B cell (primary cell): ENCODE results near the gene CAMSAP2. TPM values are rescaled to one million over a fixed set of nuclear protein-coding genes. Genes with fewer than 3 reads are reported as not detected.

Experiments
- ATAC-seq: fragments of 200-7000 bp; cut with Tn5 transposase; one replicate; pipeline ENCODE4 v1.10.0; 2021; ENCODE audit warnings: low read depth, mild to moderate bottlenecking, moderate number of reproducible peaks, moderate library complexity
- CTCF ChIA-PET: fragments of 350-600 bp; sonication (Branson Sonifier 250); formaldehyde crosslinking; loops from one replicate; lab custom pipeline; 2021; ENCODE audit warnings: antibody characterized with exemption, inconsistent platforms; lab: Charles Lee
- POLR2A ChIA-PET: fragments of 350-600 bp; sonication (Branson Sonifier 250); formaldehyde crosslinking; loops from one replicate; lab custom pipeline; 2021; ENCODE audit warnings: antibody characterized with exemption; lab: Charles Lee
- DNase-seq: peaks from one replicate; pipeline ENCODE4 v3.0.0; 2013
- H2AFZ ChIP-seq: 2 replicates; pipeline ENCODE4 v1.6.1; 2012; ENCODE audit warnings: mild to moderate bottlenecking, low read depth, low read length; ENCODE audit not compliant: insufficient read depth, poor library complexity, severe bottlenecking
- H3K27ac ChIP-seq, 2 donors: 1 replicate in 1 of 2; 2 replicates in 1 of 2; pipeline ENCODE4 v1.5.1; 2012 to 2013; ENCODE audit warnings: low read length in 2 of 2, mild to moderate bottlenecking in 2 of 2, moderate library complexity in 1 of 2
- H3K27me3 ChIP-seq, 4 experiments: fragments of 200-600 bp in 1 of 4; sonication (generic) in 1 of 4; replicated peaks in 1 of 4; 1 replicate in 2 of 4; 2 replicates in 2 of 4; pipeline versions ENCODE4 v1.6.1 to v1.7.0; 2013 to 2016; ENCODE audit warnings: low read length in 3 of 4, mild to moderate bottlenecking in 2 of 4, mixed read lengths in 1 of 4, moderate library complexity in 1 of 4; ENCODE audit not compliant: insufficient read depth in 4 of 4, control insufficient read depth in 3 of 4; ENCODE audit errors: control extremely low read depth in 1 of 4
- H3K36me3 ChIP-seq, 2 experiments: replicated peaks in 1 of 2; 1 replicate in 1 of 2; 2 replicates in 1 of 2; pipeline versions ENCODE4 v1.6.1 to v1.7.1; 2013; ENCODE audit warnings: low read length in 1 of 2; ENCODE audit not compliant: insufficient read depth in 2 of 2, control insufficient read depth in 1 of 2; ENCODE audit errors: control extremely low read depth in 1 of 2, extremely low read depth in 1 of 2
- H3K4me1 ChIP-seq, 2 donors: fragments of 200-600 bp in 1 of 2; sonication (generic) in 1 of 2; 1 replicate in 1 of 2; 2 replicates in 1 of 2; pipeline versions ENCODE4 v1.5.1 to v1.6.1; 2013 to 2017; ENCODE audit warnings: low read length in 2 of 2; ENCODE audit not compliant: control insufficient read depth in 2 of 2, insufficient read depth in 2 of 2
- H3K4me2 ChIP-seq: replicated peaks from 2 replicates; pipeline ENCODE3; 2012; ENCODE audit warnings: mild to moderate bottlenecking, low read depth, low read length; ENCODE audit not compliant: poor library complexity, severe bottlenecking
- H3K4me3 ChIP-seq, 5 experiments: fragments of 200-600 bp in 1 of 5; sonication (generic) in 1 of 5; 1 replicate in 3 of 5; 2 replicates in 2 of 5; pipeline versions ENCODE4 v1.5.1 to v1.7.0; 2011 to 2016; ENCODE audit warnings: low read length in 4 of 5, mild to moderate bottlenecking in 4 of 5, low read depth in 2 of 5, control low read depth in 1 of 5, moderate library complexity in 1 of 5; ENCODE audit not compliant: insufficient read depth in 1 of 5; ENCODE audit errors: control extremely low read depth in 1 of 5, extremely low read depth in 1 of 5
- H3K79me2 ChIP-seq: fragments of 200-600 bp; sonication (generic); one replicate; pipeline ENCODE4 v1.6.0; 2016; ENCODE audit warnings: low read length; ENCODE audit not compliant: control insufficient read depth, insufficient read depth
- H3K9ac ChIP-seq: fragments of 200-600 bp; sonication (generic); 2 replicates; pipeline ENCODE4 v1.6.1; 2017; ENCODE audit warnings: mild to moderate bottlenecking, low read length, moderate library complexity
- H3K9me3 ChIP-seq, 3 donors: one replicate each; pipeline versions ENCODE4 v1.6.1 to v1.7.1; 2013; ENCODE audit warnings: low read length in 2 of 3; ENCODE audit not compliant: control insufficient read depth in 2 of 3, insufficient read depth in 1 of 3; ENCODE audit errors: control extremely low read depth in 1 of 3
- H4K20me1 ChIP-seq: 2 replicates; pipeline ENCODE4 v1.6.0; 2012; ENCODE audit warnings: mild to moderate bottlenecking, low read length; ENCODE audit not compliant: insufficient read depth, control insufficient read depth, poor library complexity, severe bottlenecking
- H3K27ac Mint-ChIP-seq: one replicate; pipeline ENCODE4 v1.8.0; 2021; ENCODE audit warnings: mixed read lengths
- H3K27me3 Mint-ChIP-seq: one replicate; pipeline ENCODE4 v1.8.0; 2021; ENCODE audit warnings: mixed read lengths
- H3K4me1 Mint-ChIP-seq: one replicate; pipeline ENCODE4 v1.8.0; 2021; ENCODE audit warnings: mixed read lengths
- H3K4me3 Mint-ChIP-seq: one replicate; pipeline ENCODE4 v1.8.0; 2021; ENCODE audit warnings: mixed read lengths
- H3K9me3 Mint-ChIP-seq: one replicate; pipeline ENCODE4 v1.8.0; 2022; ENCODE audit warnings: mixed read lengths; ENCODE audit not compliant: insufficient read depth
- CTCF ChIP-seq: fragments of 200-600 bp; IDR thresholded peaks from one replicate; pipeline ENCODE4 v1.8.0; 2022; ENCODE audit warnings: antibody characterized with exemption, mild to moderate bottlenecking
- EZH2 ChIP-seq: IDR thresholded peaks from 2 replicates; pipeline ENCODE4 v1.6.1; 2012; ENCODE audit warnings: borderline replicate concordance, low read depth, mild to moderate bottlenecking, moderate library complexity, low read length; ENCODE audit not compliant: insufficient read depth, poor library complexity, severe bottlenecking
- WGBS: methylation state at CpG from one replicate; pipeline ENCODE4 v1.1.5; 2013; ENCODE audit warnings: missing lambda C conversion rate; ENCODE audit not compliant: insufficient coverage; 5-methylcytosine and 5-hydroxymethylcytosine counted together
- intact Hi-C: fragments of 100-400 bp; cut with micrococcal nuclease; formaldehyde crosslinking; loops from one replicate; pipeline ENCODE4 v1.10.0; 2022
- polyA plus RNA-seq: library from polyadenylated mRNA; depleted of rRNA; stranded (reverse); fragments of >200 nt; gene quantifications from 2 replicates; pipeline ENCODE4 v1.2.3, GENCODE V29; 2012
- total RNA-seq, 2 donors: library from RNA; stranded (reverse); fragments of 120-200 nt in 1 of 2; gene quantifications; 1 replicate in 1 of 2; 2 replicates in 1 of 2; pipeline versions ENCODE4 v1.2.3 to v1.2.4, GENCODE V29; 2013 to 2022

The CAMSAP2 gene
- total and polyA plus RNA-seq, 2 donors (not counting 1 experiment from before 2014, with no cell fraction given) = 0.10 to 2.1 TPM

GRCh38 chr1:200704986-200705500 is 33.6 kb upstream of the CAMSAP2 start:
- Mint-ChIP-seq H3K27ac (no peak overlapping the region), H3K4me3 (no peak overlapping the region), H3K27me3 (no peaks in the 10 kb centered on the region), H3K9me3 (no peaks in the 10 kb centered on the region), H3K4me1 (no peaks in the 10 kb centered on the region)
- Histone ChIP-seq H3K9ac (no peak overlapping the region), H4K20me1 (no peaks in the 10 kb centered on the region), H3K79me2 (no peaks in the 10 kb centered on the region), H3K4me2 (no peak overlapping the region), H3K9me3 (no peaks in the 10 kb centered on the region), H3K4me3 (no peak overlapping the region), H3K36me3 (no peaks in the 10 kb centered on the region), H3K27me3 (no peaks in the 10 kb centered on the region), H2AFZ (no peak overlapping the region), H3K4me1 (no peaks in the 10 kb centered on the region), H3K27ac (no peak overlapping the region)
- CTCF ChIA-PET = no interaction called here
- ATAC-seq (no peak), DNase-seq (no peak)
- WGBS = 86% methylated on average over 2 of the region's 3 CpGs
- TF ChIP-seq EZH2 (no peak), CTCF (no peak)
- intact Hi-C loops = no loop called here
- POLR2A ChIA-PET = no interaction called here

- Mint-ChIP-seq H3K27ac (no peak overlapping the region), H3K9me3 (no peaks in the 10 kb centered on the region), H3K4me3 (no peak overlapping the region), H3K27me3 (no peaks in the 10 kb centered on the region), H3K4me1 (no peaks in the 10 kb centered on the region)
- TF ChIP-seq EZH2 (no peak), CTCF (no peak)
- ChIA-PET CTCF (interaction anchor here (0.6 kb wide), 1 partner anchor 48 kb away, joined by 3 read pairs; no protein-coding TSS in a partner anchor), POLR2A (no interaction called here)
- Histone ChIP-seq H3K4me2 (no peak overlapping the region), H3K9me3 (no peaks in the 10 kb centered on the region), H2AFZ (no peak overlapping the region), H3K36me3 (no peaks in the 10 kb centered on the region), H3K27ac (no peak overlapping the region), H4K20me1 (no peaks in the 10 kb centered on the region), H3K27me3 (no peaks in the 10 kb centered on the region), H3K4me3 (no peak overlapping the region), H3K9ac (no peak overlapping the region), H3K4me1 (no peaks in the 10 kb centered on the region), H3K79me2 (no peaks in the 10 kb centered on the region)
- WGBS = 100% methylated on average over 2 of the region's 4 CpGs
- intact Hi-C loops = no loop called here
- ATAC-seq = no peak
- DNase-seq = no peak
Measured at GRCh38 chr1:200706111-200706814, 32.4 kb upstream of the CAMSAP2 start.
